ENCODE results near the gene CFAP65.

CFAP65 gene

GRCh38 chr2:218984239-218985020 lies 56.9 kb downstream of the CFAP65 start:
- no peaks in the 10 kb centered on the region for H3K79me2 ChIP-seq
- peaks cover 6% of the 10 kb centered on the region for H3K4me1 ChIP-seq
- no peak overlapping the region for H3K4me3 ChIP-seq (ENCODE audit: low read depth, low read length)

GRCh38 chr2:218983934-218984238 lies 57.4 kb downstream of the CFAP65 start:
- no peak for TF ChIP-seq CTCF (IDR thresholded peaks at IDR 0.05)
- Histone ChIP-seq H3K27me3 (ENCODE audit: control insufficient read depth, insufficient read depth, low read length) (peaks cover 23% of the 10 kb centered on the region), H3K27ac (no peak overlapping the region), H3K4me1 (peaks cover 6% of the 10 kb centered on the region), H2AFZ (no peak overlapping the region), H3K4me2 (ENCODE audit: low read length) (no peak overlapping the region), H3K9me3 (ENCODE audit: control insufficient read depth, low read length) (no peaks in the 10 kb centered on the region), H3K4me3 (ENCODE audit: low read depth, low read length) (no peak overlapping the region), H3K9ac (no peak overlapping the region), H3K79me2 (no peaks in the 10 kb centered on the region), H3K36me3 (ENCODE audit: control insufficient read depth, insufficient read depth, low read length) (no peaks in the 10 kb centered on the region)

More at GRCh38 chr2:218984239-218985020, 56.9 kb downstream of the CFAP65 start:
- no peak for TF ChIP-seq CTCF (IDR thresholded peaks at IDR 0.05)
- Histone ChIP-seq H3K9me3 (ENCODE audit: control insufficient read depth, low read length) (no peaks in the 10 kb centered on the region), H3K9ac (no peak overlapping the region), H3K27me3 (ENCODE audit: control insufficient read depth, insufficient read depth, low read length) (peaks cover 23% of the 10 kb centered on the region), H3K4me2 (ENCODE audit: low read length) (no peak overlapping the region), H3K36me3 (ENCODE audit: control insufficient read depth, insufficient read depth, low read length) (no peaks in the 10 kb centered on the region), H3K27ac (no peak overlapping the region), H2AFZ (peak overlapping the region; percentile 44)

GRCh38 chr2:218983263-218983933 lies 57.9 kb downstream of the CFAP65 start:
- no peaks in the 10 kb centered on the region for H3K9me3 ChIP-seq (ENCODE audit: control insufficient read depth, low read length)
- no peak overlapping the region for H3K27ac ChIP-seq
- H3K79me2 ChIP-seq: no peaks in the 10 kb centered on the region
- no peak overlapping the region for H3K4me2 ChIP-seq (ENCODE audit: low read length)
- no peak for TF ChIP-seq CTCF (IDR thresholded peaks at IDR 0.05)
- no peak overlapping the region for H3K4me3 ChIP-seq (ENCODE audit: low read depth, low read length)
- H3K4me1 ChIP-seq: peaks cover 6% of the 10 kb centered on the region
- no peak overlapping the region for H3K9ac ChIP-seq
- no peak overlapping the region for H2AFZ ChIP-seq
- peaks cover 23% of the 10 kb centered on the region for H3K27me3 ChIP-seq (ENCODE audit: control insufficient read depth, insufficient read depth, low read length)
- H3K36me3 ChIP-seq (ENCODE audit: control insufficient read depth, insufficient read depth, low read length): no peaks in the 10 kb centered on the region

DNA sequence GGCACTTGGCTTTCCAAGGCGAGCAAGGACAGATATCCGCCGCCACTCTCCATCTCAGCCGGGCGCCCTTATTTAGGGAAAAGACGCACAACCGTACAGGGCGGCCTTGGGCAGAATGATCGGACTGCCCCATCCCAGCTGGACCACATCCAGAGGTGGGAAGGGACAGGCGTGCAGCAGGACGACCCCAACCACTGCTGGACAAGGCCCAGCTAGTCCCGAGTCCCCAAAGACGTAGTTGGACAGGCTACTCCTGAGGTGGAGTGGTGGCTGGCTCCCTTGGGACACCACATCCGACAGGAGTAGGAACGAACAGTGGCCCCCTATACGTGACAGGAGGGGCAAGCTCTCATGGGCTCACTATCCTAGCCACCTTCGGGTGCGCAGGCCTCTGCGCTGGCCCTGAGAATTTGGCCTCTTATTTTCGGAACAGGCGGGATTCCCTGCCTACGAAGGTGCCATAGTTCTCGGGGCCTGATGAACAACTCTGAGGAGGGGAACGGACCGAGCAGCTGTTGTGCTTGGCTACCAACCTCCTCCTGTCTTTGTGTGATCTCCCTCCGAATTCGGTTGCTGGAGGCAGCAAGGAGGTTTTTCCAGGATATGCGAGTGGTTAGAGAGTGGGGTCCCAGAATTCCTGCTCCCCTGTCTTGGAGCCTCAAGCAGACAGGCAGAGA lies 58.6 kb downstream of the CFAP65 start:
- H3K27me3 ChIP-seq (ENCODE audit: control insufficient read depth, insufficient read depth, low read length): peaks cover 23% of the 10 kb centered on the region

More for the DNA sequence above, 58.6 kb downstream of the CFAP65 start:
- H3K4me3 ChIP-seq (ENCODE audit: low read depth, low read length): no peak overlapping the region
- no peaks in the 10 kb centered on the region for H3K79me2 ChIP-seq
- H3K9ac ChIP-seq: no peak overlapping the region
- no peak overlapping the region for H2AFZ ChIP-seq
- no peak overlapping the region for H3K4me2 ChIP-seq (ENCODE audit: low read length)
- no peaks in the 10 kb centered on the region for H3K36me3 ChIP-seq (ENCODE audit: control insufficient read depth, insufficient read depth, low read length)
- H3K9me3 ChIP-seq (ENCODE audit: control insufficient read depth, low read length): no peaks in the 10 kb centered on the region
- H3K4me1 ChIP-seq: peaks cover 6% of the 10 kb centered on the region
- no peak overlapping the region for H3K27ac ChIP-seq
- TF ChIP-seq CTCF (IDR thresholded peaks at IDR 0.05): no peak
